IMR-90 (cell line): Measurements from ENCODE around the gene TBC1D9. TPM values are rescaled to one million over a fixed set of nuclear protein-coding genes. Genes with fewer than 3 reads are reported as not detected.

Source experiments
- ATAC-seq: fragments of 200-7000 bp; cut with Tn5 transposase; 2 replicates; pipeline ENCODE4 v1.9.1; 2020; ENCODE audit warnings: low read depth, mild to moderate bottlenecking, moderate library complexity
- BruUV-seq: library from RNA; stranded (reverse); fragments of 400-500 nt; replicated peaks from 2 replicates; lab custom pipeline; 2021; lab: Mats Ljungman, UMichigan
- CTCF ChIA-PET: fragments of 300-600 bp; formaldehyde crosslinking; extraction: SDS; loops from one replicate; lab custom pipeline; 2021; ENCODE audit warnings: antibody characterized with exemption; lab: Yijun Ruan, JAX
- POLR2A ChIA-PET: fragments of 300-600 bp; sonication (Branson Sonifier 250); formaldehyde crosslinking; loops from one replicate; lab custom pipeline; 2022; ENCODE audit warnings: antibody characterized with exemption; ENCODE audit not compliant: unreplicated experiment; lab: Charles Lee
- DNase-seq: peaks from one replicate; pipeline ENCODE4 v3.0.0; 2013
- H2AFZ ChIP-seq: replicated peaks from 2 replicates; pipeline ENCODE3; 2013; ENCODE audit warnings: low read length, mild to moderate bottlenecking; ENCODE audit not compliant: poor library complexity
- H2AK5ac ChIP-seq: 2 replicates; pipeline ENCODE4 v1.6.1; 2013; ENCODE audit warnings: low read depth, low read length, inconsistent platforms
- H2AK9ac ChIP-seq: replicated peaks from 2 replicates; pipeline ENCODE3; 2013; ENCODE audit warnings: mild to moderate bottlenecking, low read depth, low read length, moderate library complexity; ENCODE audit not compliant: poor library complexity
- H2BK120ac ChIP-seq: 2 replicates; pipeline ENCODE4 v1.6.1; 2013; ENCODE audit warnings: low read depth, low read length, inconsistent platforms
- H2BK15ac ChIP-seq: 3 replicates; pipeline ENCODE4 v1.6.1; 2013; ENCODE audit warnings: low read depth, low read length, inconsistent platforms
- H2BK20ac ChIP-seq: 2 replicates; pipeline ENCODE4 v1.6.1; 2013; ENCODE audit warnings: low read depth, mild to moderate bottlenecking, inconsistent platforms, low read length, moderate library complexity
- H2BK5ac ChIP-seq: 2 replicates; pipeline ENCODE4 v1.6.1; 2013; ENCODE audit warnings: mild to moderate bottlenecking, low read depth, low read length, inconsistent platforms; ENCODE audit not compliant: poor library complexity, severe bottlenecking
- H3K14ac ChIP-seq: replicated peaks from 2 replicates; pipeline ENCODE4 v1.6.1; 2013; ENCODE audit warnings: low read depth, low read length, inconsistent platforms
- H3K18ac ChIP-seq: 2 replicates; pipeline ENCODE4 v1.6.1; 2013; ENCODE audit warnings: low read depth, low read length, control low read depth
- H3K23ac ChIP-seq: 2 replicates; pipeline ENCODE4 v1.6.1; 2013; ENCODE audit warnings: low read depth, low read length, inconsistent platforms
- H3K27ac ChIP-seq: 2 replicates; pipeline ENCODE4 v1.5.1; 2013; ENCODE audit warnings: mild to moderate bottlenecking, control low read depth, low read length; ENCODE audit not compliant: insufficient read depth
- H3K27me3 ChIP-seq: 2 replicates; pipeline ENCODE4 v1.6.1; 2013; ENCODE audit warnings: low read length; ENCODE audit not compliant: control insufficient read depth, insufficient read depth
- H3K36me3 ChIP-seq: 2 replicates; pipeline ENCODE4 v1.6.1; 2013; ENCODE audit warnings: low read length, mixed read lengths; ENCODE audit not compliant: control insufficient read depth, insufficient read depth
- H3K4ac ChIP-seq: 2 replicates; pipeline ENCODE4 v1.6.1; 2013; ENCODE audit warnings: low read depth, low read length, inconsistent platforms
- H3K4me1 ChIP-seq: 2 replicates; pipeline ENCODE4 v1.6.1; 2013; ENCODE audit warnings: low read length, mixed read lengths; ENCODE audit not compliant: control insufficient read depth, insufficient read depth
- H3K4me2 ChIP-seq: 2 replicates; pipeline ENCODE4 v1.6.1; 2013; ENCODE audit warnings: low read depth, mild to moderate bottlenecking, control low read depth, low read length, moderate library complexity
- H3K4me3 ChIP-seq: 2 replicates; pipeline ENCODE4 v1.5.1; 2013; ENCODE audit warnings: low read depth, mild to moderate bottlenecking, control low read depth, low read length, moderate library complexity; ENCODE audit not compliant: insufficient read depth
- H3K56ac ChIP-seq: 2 replicates; pipeline ENCODE4 v1.6.1; 2013; ENCODE audit warnings: low read length, inconsistent platforms; ENCODE audit not compliant: insufficient read depth; ENCODE audit errors: extremely low read depth
- H3K79me1 ChIP-seq, 2 experiments: 2 replicates each; pipeline ENCODE4 v1.6.1; 2013; ENCODE audit warnings: low read length in 2 of 2, inconsistent platforms in 1 of 2, low read depth in 1 of 2
- H3K9ac ChIP-seq: 2 replicates; pipeline ENCODE4 v1.6.1; 2013; ENCODE audit warnings: low read depth, low read length, control low read depth
- H3K9me1 ChIP-seq: 2 replicates; pipeline ENCODE4 v1.6.1; 2013; ENCODE audit warnings: low read length, inconsistent platforms; ENCODE audit not compliant: insufficient read depth
- H3K9me3 ChIP-seq: 2 replicates; pipeline ENCODE4 v1.6.1; 2013; ENCODE audit warnings: low read length; ENCODE audit not compliant: control insufficient read depth, insufficient read depth
- H4K20me1 ChIP-seq: 2 replicates; pipeline ENCODE4 v1.6.1; 2013; ENCODE audit warnings: low read length, inconsistent platforms; ENCODE audit not compliant: insufficient read depth
- H4K5ac ChIP-seq: 2 replicates; pipeline ENCODE4 v1.6.1; 2013; ENCODE audit warnings: mild to moderate bottlenecking, low read depth, low read length, control low read depth
- H4K8ac ChIP-seq, 2 experiments: 2 replicates each; pipeline ENCODE4 v1.6.1; 2013; ENCODE audit warnings: low read depth in 2 of 2, low read length in 2 of 2, control low read depth in 1 of 2, inconsistent platforms in 1 of 2
- H4K91ac ChIP-seq: 2 replicates; pipeline ENCODE4 v1.6.1; 2013; ENCODE audit warnings: low read depth, low read length, inconsistent platforms; ENCODE audit not compliant: insufficient read depth
- CEBPB ChIP-seq: IDR thresholded peaks from 2 replicates; pipeline ENCODE4 v1.6.1; 2012; ENCODE audit warnings: low read depth, low read length, improper control_type of control experiment
- FOS ChIP-seq: fragments of 150-350 bp; IDR thresholded peaks from 2 replicates; pipeline ENCODE4 v1.6.1; 2016; ENCODE audit warnings: low read depth, low read length
- WGBS, 2 experiments: methylation state at CpG; one replicate each; pipeline versions ENCODE4 v1.1.5 to v1.1.7; 2013; ENCODE audit warnings: missing lambda C conversion rate in 2 of 2; ENCODE audit not compliant: insufficient read length in 1 of 2; ENCODE audit errors: extremely low coverage in 2 of 2; 5-methylcytosine and 5-hydroxymethylcytosine counted together
- dilution Hi-C: fragments of 300-500 bp; cut with HindIII; formaldehyde crosslinking; loops from one replicate; pipeline ENCODE4 v1.14.3; 2018; ENCODE audit warnings: low sequenced_read_pairs; ENCODE audit not compliant: unreplicated experiment
- in situ Hi-C: fragments of 300-500 bp; cut with MboI; formaldehyde crosslinking; loops from 3 replicates; pipeline ENCODE4 v1.14.3; 2019; ENCODE audit warnings: low sequenced_read_pairs, inconsistent platforms, mixed read lengths
- intact Hi-C: fragments of 100-400 bp; cut with micrococcal nuclease; formaldehyde crosslinking; loops from 2 replicates; pipeline ENCODE4 v1.10.0; 2022
- polyA plus RNA-seq, 3 experiments: library from polyadenylated mRNA; depleted of rRNA; stranded (reverse); fragments of >200 nt; gene quantifications; 2 replicates each; pipeline ENCODE4 v1.2.3, GENCODE V29; 2012; ENCODE audit warnings: low replicate concordance in 1 of 3
- total RNA-seq: library from RNA; depleted of rRNA; stranded (reverse); fragments of >200 nt; gene quantifications from 2 replicates; pipeline ENCODE4 v1.2.3, GENCODE V29; 2012

Gene TBC1D9
- total and polyA plus RNA-seq, 2 of the 4 experiments (the other 2 are of a cell fraction): 11.7 to 15.2 TPM

- Histone ChIP-seq H3K27ac (peak overlapping the region; percentile 30; the same call in 1 of the 2 replicates), H2AFZ (no peak overlapping the region), H3K4ac (no peak overlapping the region), H2BK5ac (peak overlapping the region; percentile 18), H3K36me3 (no peaks in the 10 kb centered on the region), H2BK20ac (no peak overlapping the region), H2AK5ac (no peak overlapping the region), H4K8ac (no peak overlapping the region), H4K20me1 (no peaks in the 10 kb centered on the region), H3K9ac (no peak overlapping the region), H3K4me3 (no peak overlapping the region), H4K5ac (no peak overlapping the region), H3K23ac (no peak overlapping the region), H2AK9ac (no peak overlapping the region), H3K56ac (no peak overlapping the region), H2BK120ac (no peak overlapping the region), H2BK15ac (no peak overlapping the region), H3K9me1 (peaks cover 9% of the 10 kb centered on the region; the same call in 1 of the 2 replicates), H3K79me1 (peaks cover 6 to 12% of the 10 kb centered on the region in 2 experiments), H3K27me3 (no peaks in the 10 kb centered on the region), H3K18ac (peak overlapping the region; percentile 53; the same call in 1 of the 2 replicates), H3K4me2 (no peak overlapping the region), H4K91ac (no peak overlapping the region), H3K4me1 (peaks cover 7% of the 10 kb centered on the region), H3K9me3 (no peaks in the 10 kb centered on the region), H3K14ac (no peak overlapping the region)
- dilution Hi-C loops: no loop called here
- in situ Hi-C loops: no loop called here
- ChIA-PET POLR2A (no interaction called here), CTCF (no interaction called here)
- intact Hi-C loops: loop anchor here (5.0 kb wide), 1 partner anchor 64 kb away; the partner anchor contains the start of gene TBC1D9
- ATAC-seq: peak; percentile 21; the same call in 1 of the 2 replicates
- BruUV-seq: no TSS peak
- TF ChIP-seq CEBPB (peak; percentile 37; the same call in 1 of the 2 replicates), FOS (no peak)
- WGBS, 2 experiments: no CpG with 5 or more reads among the region's 1 CpG
- peak; percentile 29 for DNase-seq
Observed at GRCh38 chr4:140693562-140693961, 62.6 kb downstream of the TBC1D9 start.
